IMR-90 (cell line): ENCODE measurements around the gene PPP3R2. TPM values are rescaled to one million over a fixed set of nuclear protein-coding genes. Genes with fewer than 3 reads are reported as not detected.

Experiments
- ATAC-seq: fragments of 200-7000 bp; cut with Tn5 transposase; 2 replicates; pipeline ENCODE4 v1.9.1; 2020; ENCODE audit warnings: low read depth, mild to moderate bottlenecking, moderate library complexity
- BruUV-seq: library from RNA; stranded (reverse); fragments of 400-500 nt; replicated peaks from 2 replicates; lab custom pipeline; 2021; lab: Mats Ljungman, UMichigan
- CTCF ChIA-PET: fragments of 300-600 bp; formaldehyde crosslinking; extraction: SDS; loops from one replicate; lab custom pipeline; 2021; ENCODE audit warnings: antibody characterized with exemption; lab: Yijun Ruan, JAX
- POLR2A ChIA-PET: fragments of 300-600 bp; sonication (Branson Sonifier 250); formaldehyde crosslinking; loops from one replicate; lab custom pipeline; 2022; ENCODE audit warnings: antibody characterized with exemption; ENCODE audit not compliant: unreplicated experiment; lab: Charles Lee
- DNase-seq: peaks from one replicate; pipeline ENCODE4 v3.0.0; 2013
- H2AFZ ChIP-seq: replicated peaks from 2 replicates; pipeline ENCODE3; 2013; ENCODE audit warnings: low read length, mild to moderate bottlenecking; ENCODE audit not compliant: poor library complexity
- H2AK5ac ChIP-seq: 2 replicates; pipeline ENCODE4 v1.6.1; 2013; ENCODE audit warnings: low read depth, low read length, inconsistent platforms
- H2AK9ac ChIP-seq: replicated peaks from 2 replicates; pipeline ENCODE3; 2013; ENCODE audit warnings: mild to moderate bottlenecking, low read depth, low read length, moderate library complexity; ENCODE audit not compliant: poor library complexity
- H2BK120ac ChIP-seq: 2 replicates; pipeline ENCODE4 v1.6.1; 2013; ENCODE audit warnings: low read depth, low read length, inconsistent platforms
- H2BK15ac ChIP-seq: 3 replicates; pipeline ENCODE4 v1.6.1; 2013; ENCODE audit warnings: low read depth, low read length, inconsistent platforms
- H2BK20ac ChIP-seq: 2 replicates; pipeline ENCODE4 v1.6.1; 2013; ENCODE audit warnings: low read depth, mild to moderate bottlenecking, inconsistent platforms, low read length, moderate library complexity
- H2BK5ac ChIP-seq: 2 replicates; pipeline ENCODE4 v1.6.1; 2013; ENCODE audit warnings: mild to moderate bottlenecking, low read depth, low read length, inconsistent platforms; ENCODE audit not compliant: poor library complexity, severe bottlenecking
- H3K14ac ChIP-seq: replicated peaks from 2 replicates; pipeline ENCODE4 v1.6.1; 2013; ENCODE audit warnings: low read depth, low read length, inconsistent platforms
- H3K18ac ChIP-seq: 2 replicates; pipeline ENCODE4 v1.6.1; 2013; ENCODE audit warnings: low read depth, low read length, control low read depth
- H3K23ac ChIP-seq: 2 replicates; pipeline ENCODE4 v1.6.1; 2013; ENCODE audit warnings: low read depth, low read length, inconsistent platforms
- H3K27ac ChIP-seq: 2 replicates; pipeline ENCODE4 v1.5.1; 2013; ENCODE audit warnings: mild to moderate bottlenecking, control low read depth, low read length; ENCODE audit not compliant: insufficient read depth
- H3K27me3 ChIP-seq: 2 replicates; pipeline ENCODE4 v1.6.1; 2013; ENCODE audit warnings: low read length; ENCODE audit not compliant: control insufficient read depth, insufficient read depth
- H3K36me3 ChIP-seq: 2 replicates; pipeline ENCODE4 v1.6.1; 2013; ENCODE audit warnings: low read length, mixed read lengths; ENCODE audit not compliant: control insufficient read depth, insufficient read depth
- H3K4ac ChIP-seq: 2 replicates; pipeline ENCODE4 v1.6.1; 2013; ENCODE audit warnings: low read depth, low read length, inconsistent platforms
- H3K4me1 ChIP-seq: 2 replicates; pipeline ENCODE4 v1.6.1; 2013; ENCODE audit warnings: low read length, mixed read lengths; ENCODE audit not compliant: control insufficient read depth, insufficient read depth
- H3K4me2 ChIP-seq: 2 replicates; pipeline ENCODE4 v1.6.1; 2013; ENCODE audit warnings: low read depth, mild to moderate bottlenecking, control low read depth, low read length, moderate library complexity
- H3K4me3 ChIP-seq: 2 replicates; pipeline ENCODE4 v1.5.1; 2013; ENCODE audit warnings: low read depth, mild to moderate bottlenecking, control low read depth, low read length, moderate library complexity; ENCODE audit not compliant: insufficient read depth
- H3K56ac ChIP-seq: 2 replicates; pipeline ENCODE4 v1.6.1; 2013; ENCODE audit warnings: low read length, inconsistent platforms; ENCODE audit not compliant: insufficient read depth; ENCODE audit errors: extremely low read depth
- H3K79me1 ChIP-seq, 2 experiments: 2 replicates each; pipeline ENCODE4 v1.6.1; 2013; ENCODE audit warnings: low read length in 2 of 2, inconsistent platforms in 1 of 2, low read depth in 1 of 2
- H3K9ac ChIP-seq: 2 replicates; pipeline ENCODE4 v1.6.1; 2013; ENCODE audit warnings: low read depth, low read length, control low read depth
- H3K9me1 ChIP-seq: 2 replicates; pipeline ENCODE4 v1.6.1; 2013; ENCODE audit warnings: low read length, inconsistent platforms; ENCODE audit not compliant: insufficient read depth
- H3K9me3 ChIP-seq: 2 replicates; pipeline ENCODE4 v1.6.1; 2013; ENCODE audit warnings: low read length; ENCODE audit not compliant: control insufficient read depth, insufficient read depth
- H4K20me1 ChIP-seq: 2 replicates; pipeline ENCODE4 v1.6.1; 2013; ENCODE audit warnings: low read length, inconsistent platforms; ENCODE audit not compliant: insufficient read depth
- H4K5ac ChIP-seq: 2 replicates; pipeline ENCODE4 v1.6.1; 2013; ENCODE audit warnings: mild to moderate bottlenecking, low read depth, low read length, control low read depth
- H4K8ac ChIP-seq, 2 experiments: 2 replicates each; pipeline ENCODE4 v1.6.1; 2013; ENCODE audit warnings: low read depth in 2 of 2, low read length in 2 of 2, control low read depth in 1 of 2, inconsistent platforms in 1 of 2
- H4K91ac ChIP-seq: 2 replicates; pipeline ENCODE4 v1.6.1; 2013; ENCODE audit warnings: low read depth, low read length, inconsistent platforms; ENCODE audit not compliant: insufficient read depth
- CEBPB ChIP-seq: IDR thresholded peaks from 2 replicates; pipeline ENCODE4 v1.6.1; 2012; ENCODE audit warnings: low read depth, low read length, improper control_type of control experiment
- NFE2L2 ChIP-seq: fragments of 150-350 bp; IDR thresholded peaks from 2 replicates; pipeline ENCODE4 v1.6.1; 2016; ENCODE audit warnings: low read depth, mild to moderate bottlenecking, low read length
- WGBS, 2 experiments: methylation state at CpG; one replicate each; pipeline versions ENCODE4 v1.1.5 to v1.1.7; 2013; ENCODE audit warnings: missing lambda C conversion rate in 2 of 2; ENCODE audit not compliant: insufficient read length in 1 of 2; ENCODE audit errors: extremely low coverage in 2 of 2; 5-methylcytosine and 5-hydroxymethylcytosine counted together
- dilution Hi-C: fragments of 300-500 bp; cut with HindIII; formaldehyde crosslinking; loops from one replicate; pipeline ENCODE4 v1.14.3; 2018; ENCODE audit warnings: low sequenced_read_pairs; ENCODE audit not compliant: unreplicated experiment
- in situ Hi-C: fragments of 300-500 bp; cut with MboI; formaldehyde crosslinking; loops from 3 replicates; pipeline ENCODE4 v1.14.3; 2019; ENCODE audit warnings: low sequenced_read_pairs, inconsistent platforms, mixed read lengths
- intact Hi-C: fragments of 100-400 bp; cut with micrococcal nuclease; formaldehyde crosslinking; loops from 2 replicates; pipeline ENCODE4 v1.10.0; 2022
- polyA plus RNA-seq, 3 experiments: library from polyadenylated mRNA; depleted of rRNA; stranded (reverse); fragments of >200 nt; gene quantifications; 2 replicates each; pipeline ENCODE4 v1.2.3, GENCODE V29; 2012; ENCODE audit warnings: low replicate concordance in 1 of 3
- total RNA-seq: library from RNA; depleted of rRNA; stranded (reverse); fragments of >200 nt; gene quantifications from 2 replicates; pipeline ENCODE4 v1.2.3, GENCODE V29; 2012
- TF ChIP-seq, protein P1 (sequence below): fragments of 150-350 bp; IDR thresholded peaks from 2 replicates; pipeline ENCODE4 v1.6.1; 2016; ENCODE audit warnings: low read depth, mild to moderate bottlenecking, low read length, moderate library complexity, borderline replicate concordance

Gene PPP3R2
- total and polyA plus RNA-seq, 2 of the 4 experiments (the other 2 are of a cell fraction), result not detected

DNA sequence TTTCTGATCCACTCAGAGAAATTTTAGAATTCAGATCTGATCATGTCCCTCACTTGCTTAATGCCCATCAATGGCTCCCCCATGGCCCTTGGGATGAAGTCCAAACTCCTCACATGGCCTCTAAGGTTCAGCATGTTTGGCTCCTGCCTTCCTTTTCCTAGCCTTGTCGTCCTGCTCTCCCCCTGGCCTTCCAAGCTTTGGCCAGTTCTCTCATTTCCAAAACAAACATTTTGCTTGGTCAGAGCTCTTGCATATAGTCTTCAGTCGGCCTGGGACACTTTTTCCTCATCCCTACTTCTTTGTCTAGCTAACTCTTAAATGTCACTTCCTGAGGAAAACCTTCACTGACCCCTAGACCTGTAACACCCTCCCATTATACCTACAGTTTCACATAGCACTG lies 37.1 kb upstream of the PPP3R2 start:
- Histone ChIP-seq H3K4me3 (no peak overlapping the region), H2AFZ (no peak overlapping the region), H3K18ac (no peak overlapping the region), H2AK9ac (no peak overlapping the region), H3K4me1 (no peaks in the 10 kb centered on the region), H3K9me1 (no peaks in the 10 kb centered on the region), H2BK120ac (no peak overlapping the region), H3K27ac (no peak overlapping the region), H2BK15ac (no peak overlapping the region), H3K4me2 (no peak overlapping the region), H4K91ac (no peak overlapping the region), H2BK20ac (no peak overlapping the region), H3K56ac (no peak overlapping the region), H3K27me3 (no peaks in the 10 kb centered on the region), H2BK5ac (no peak overlapping the region), H3K9ac (no peak overlapping the region), H4K5ac (no peak overlapping the region), H3K79me1 (no peaks in the 10 kb centered on the region), H4K20me1 (no peaks in the 10 kb centered on the region), H3K14ac (no peak overlapping the region), H3K4ac (no peak overlapping the region), H3K9me3 (no peaks in the 10 kb centered on the region), H3K23ac (no peak overlapping the region), H4K8ac (no peak overlapping the region), H2AK5ac (no peak overlapping the region), H3K36me3 (no peaks in the 10 kb centered on the region)
- TF ChIP-seq, protein P1, sequence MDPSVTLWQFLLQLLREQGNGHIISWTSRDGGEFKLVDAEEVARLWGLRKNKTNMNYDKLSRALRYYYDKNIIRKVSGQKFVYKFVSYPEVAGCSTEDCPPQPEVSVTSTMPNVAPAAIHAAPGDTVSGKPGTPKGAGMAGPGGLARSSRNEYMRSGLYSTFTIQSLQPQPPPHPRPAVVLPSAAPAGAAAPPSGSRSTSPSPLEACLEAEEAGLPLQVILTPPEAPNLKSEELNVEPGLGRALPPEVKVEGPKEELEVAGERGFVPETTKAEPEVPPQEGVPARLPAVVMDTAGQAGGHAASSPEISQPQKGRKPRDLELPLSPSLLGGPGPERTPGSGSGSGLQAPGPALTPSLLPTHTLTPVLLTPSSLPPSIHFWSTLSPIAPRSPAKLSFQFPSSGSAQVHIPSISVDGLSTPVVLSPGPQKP, result no peak
- TF ChIP-seq CEBPB, result no peak
- TF ChIP-seq NFE2L2, result no peak
- WGBS, 2 experiments, result 0% methylated on average over 1 of the region's 2 CpGs; no CpG with 5 or more reads in 1 of the 2 experiments
- ATAC-seq (no peak), DNase-seq (no peak)
- dilution Hi-C loops, result no loop called here
- intact Hi-C loops, result no loop called here
- CTCF ChIA-PET, result no interaction called here
- POLR2A ChIA-PET, result no interaction called here
- in situ Hi-C loops, result no loop called here
- BruUV-seq, result no TSS peak
